Measurements from ENCODE around the gene PTPRH. TPM values are rescaled to one million over a fixed set of nuclear protein-coding genes. Genes with fewer than 3 reads are reported as not detected.

The PTPRH gene, protein sequence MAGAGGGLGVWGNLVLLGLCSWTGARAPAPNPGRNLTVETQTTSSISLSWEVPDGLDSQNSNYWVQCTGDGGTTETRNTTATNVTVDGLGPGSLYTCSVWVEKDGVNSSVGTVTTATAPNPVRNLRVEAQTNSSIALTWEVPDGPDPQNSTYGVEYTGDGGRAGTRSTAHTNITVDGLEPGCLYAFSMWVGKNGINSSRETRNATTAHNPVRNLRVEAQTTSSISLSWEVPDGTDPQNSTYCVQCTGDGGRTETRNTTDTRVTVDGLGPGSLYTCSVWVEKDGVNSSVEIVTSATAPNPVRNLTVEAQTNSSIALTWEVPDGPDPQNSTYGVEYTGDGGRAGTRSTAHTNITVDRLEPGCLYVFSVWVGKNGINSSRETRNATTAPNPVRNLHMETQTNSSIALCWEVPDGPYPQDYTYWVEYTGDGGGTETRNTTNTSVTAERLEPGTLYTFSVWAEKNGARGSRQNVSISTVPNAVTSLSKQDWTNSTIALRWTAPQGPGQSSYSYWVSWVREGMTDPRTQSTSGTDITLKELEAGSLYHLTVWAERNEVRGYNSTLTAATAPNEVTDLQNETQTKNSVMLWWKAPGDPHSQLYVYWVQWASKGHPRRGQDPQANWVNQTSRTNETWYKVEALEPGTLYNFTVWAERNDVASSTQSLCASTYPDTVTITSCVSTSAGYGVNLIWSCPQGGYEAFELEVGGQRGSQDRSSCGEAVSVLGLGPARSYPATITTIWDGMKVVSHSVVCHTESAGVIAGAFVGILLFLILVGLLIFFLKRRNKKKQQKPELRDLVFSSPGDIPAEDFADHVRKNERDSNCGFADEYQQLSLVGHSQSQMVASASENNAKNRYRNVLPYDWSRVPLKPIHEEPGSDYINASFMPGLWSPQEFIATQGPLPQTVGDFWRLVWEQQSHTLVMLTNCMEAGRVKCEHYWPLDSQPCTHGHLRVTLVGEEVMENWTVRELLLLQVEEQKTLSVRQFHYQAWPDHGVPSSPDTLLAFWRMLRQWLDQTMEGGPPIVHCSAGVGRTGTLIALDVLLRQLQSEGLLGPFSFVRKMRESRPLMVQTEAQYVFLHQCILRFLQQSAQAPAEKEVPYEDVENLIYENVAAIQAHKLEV
- total RNA-seq (2022) (34.6 and 43.2 TPM in 2 replicates), Bru-seq, nascent RNA (percentile 67 among the genes with signal in this experiment), BruChase-seq, experiment 1, labeled RNA remaining after a 6-hour chase (percentile 71 among the genes with signal in this experiment), BruChase-seq, experiment 2, labeled RNA remaining after a 2-hour chase (percentile 64 among the genes with signal in this experiment)
- long read RNA-seq, transcript PTPRH-202 (20 exons, 3,877 nt), result major isoform, 7 of 32 reads
- long read RNA-seq, partial matches to known transcripts, result 8 of 32 reads
- long read RNA-seq, other reads (novel, unspliced or antisense), result 17 of 32 reads

DNA sequence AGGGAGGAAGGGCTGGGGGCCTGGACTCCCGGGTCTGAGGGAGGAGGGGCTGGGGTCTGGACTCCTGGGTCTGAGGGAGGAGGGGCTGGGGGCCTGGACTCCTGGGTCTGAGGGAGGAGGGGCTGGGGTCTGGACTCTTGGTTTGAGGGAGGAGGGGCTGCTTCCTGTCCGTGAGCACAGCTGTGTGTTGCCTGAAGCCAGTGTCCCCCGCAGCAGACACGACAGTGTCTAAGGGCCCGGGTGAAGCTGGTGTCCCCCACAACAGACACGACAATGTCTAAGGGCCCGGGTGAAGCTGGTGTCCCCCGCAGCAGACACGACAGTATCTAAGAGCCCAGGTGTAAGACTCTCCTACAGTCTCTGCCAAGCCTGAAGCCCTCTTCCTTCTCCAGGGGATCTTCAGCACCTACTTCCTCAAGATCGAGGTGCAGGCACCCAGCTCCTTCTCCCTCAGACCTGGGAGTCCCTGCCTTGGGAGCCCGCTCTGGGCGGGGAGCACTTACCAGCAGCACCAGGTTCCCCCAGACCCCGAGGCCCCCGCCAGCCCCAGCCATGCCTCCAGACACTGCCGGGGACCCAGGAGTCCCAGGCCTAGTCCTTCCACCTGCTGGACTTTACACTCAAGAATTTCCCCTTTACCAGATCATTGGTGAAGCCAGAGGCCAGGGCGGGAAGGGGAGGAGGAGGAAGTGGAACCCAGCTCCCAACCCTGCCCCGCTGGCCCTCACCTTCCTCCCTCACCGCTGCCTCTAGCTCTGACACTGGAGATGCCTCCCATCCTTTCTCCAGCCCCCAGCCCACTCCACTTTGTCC lies at the start of gene PTPRH:
Gene PTPRH (minus strand): TSS at position 622 of the 813 bp plus-strand sequence. CDS start 68 bp downstream, at position 554.
- peak within 1 kb of the TSS; percentile 88 for H3K27ac Mint-ChIP-seq (ENCODE audit: unreplicated experiment)
- DNase-seq, result peak; percentile 80
- TF ChIP-seq, protein P1, sequence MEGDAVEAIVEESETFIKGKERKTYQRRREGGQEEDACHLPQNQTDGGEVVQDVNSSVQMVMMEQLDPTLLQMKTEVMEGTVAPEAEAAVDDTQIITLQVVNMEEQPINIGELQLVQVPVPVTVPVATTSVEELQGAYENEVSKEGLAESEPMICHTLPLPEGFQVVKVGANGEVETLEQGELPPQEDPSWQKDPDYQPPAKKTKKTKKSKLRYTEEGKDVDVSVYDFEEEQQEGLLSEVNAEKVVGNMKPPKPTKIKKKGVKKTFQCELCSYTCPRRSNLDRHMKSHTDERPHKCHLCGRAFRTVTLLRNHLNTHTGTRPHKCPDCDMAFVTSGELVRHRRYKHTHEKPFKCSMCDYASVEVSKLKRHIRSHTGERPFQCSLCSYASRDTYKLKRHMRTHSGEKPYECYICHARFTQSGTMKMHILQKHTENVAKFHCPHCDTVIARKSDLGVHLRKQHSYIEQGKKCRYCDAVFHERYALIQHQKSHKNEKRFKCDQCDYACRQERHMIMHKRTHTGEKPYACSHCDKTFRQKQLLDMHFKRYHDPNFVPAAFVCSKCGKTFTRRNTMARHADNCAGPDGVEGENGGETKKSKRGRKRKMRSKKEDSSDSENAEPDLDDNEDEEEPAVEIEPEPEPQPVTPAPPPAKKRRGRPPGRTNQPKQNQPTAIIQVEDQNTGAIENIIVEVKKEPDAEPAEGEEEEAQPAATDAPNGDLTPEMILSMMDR (IDR thresholded peaks at IDR 0.05; ENCODE audit: unreplicated experiment), result no peak
- H3K27me3 Mint-ChIP-seq (ENCODE audit: unreplicated experiment), result no peaks in the 10 kb centered on the region
- BruUV-seq (replicated peaks), result TSS peak; percentile 24
- H3K36me3 Mint-ChIP-seq (ENCODE audit: insufficient read depth, unreplicated experiment), result peaks cover 32% of the 10 kb centered on the region
- intact Hi-C loops (cut with micrococcal nuclease; ENCODE audit: unreplicated experiment), result no loop called here
- H3K9me3 Mint-ChIP-seq (ENCODE audit: low read depth, unreplicated experiment), result peaks cover 2% of the 10 kb centered on the region
- H3K4me3 Mint-ChIP-seq (ENCODE audit: low read depth, unreplicated experiment), result peak within 1 kb of the TSS; percentile 53
- CTCF ChIA-PET, result interaction anchor here (0.5 to 2.1 kb wide), 11 partner anchors 22 to 396 kb away, joined by 3 to 12 read pairs (median 4); partner anchors contain the start of genes DNAAF3, HSPBP1, PPP6R1 and SYT5
- peaks cover 33% of the 10 kb centered on the region for H3K4me1 Mint-ChIP-seq (ENCODE audit: low read depth, unreplicated experiment)

GRCh38 chr19:55258476-55258827 lies 49.2 kb upstream of the PTPRH start:
- BruUV-seq (replicated peaks), result no TSS peak
- Mint-ChIP-seq H3K9me3 (ENCODE audit: low read depth, unreplicated experiment) (no peaks in the 10 kb centered on the region), H3K4me1 (ENCODE audit: low read depth, unreplicated experiment) (peaks cover 32% of the 10 kb centered on the region), H3K4me3 (ENCODE audit: low read depth, unreplicated experiment) (peak overlapping the region; percentile 96), H3K27me3 (ENCODE audit: unreplicated experiment) (no peaks in the 10 kb centered on the region), H3K27ac (ENCODE audit: unreplicated experiment) (peak overlapping the region; percentile 92), H3K36me3 (ENCODE audit: insufficient read depth, unreplicated experiment) (peaks cover 41% of the 10 kb centered on the region)
- intact Hi-C loops (cut with micrococcal nuclease; ENCODE audit: unreplicated experiment), result loop anchor here (10.0 kb wide), 1 partner anchor 84 kb away; no protein-coding TSS in a partner anchor
- no peak for DNase-seq
- CTCF ChIA-PET, result interaction anchor here (0.8 to 1.8 kb wide), 4 partner anchors 42 to 126 kb away, joined by 3 to 6 read pairs (median 3); partner anchors contain the start of genes PTPRH and TMEM238
- TF ChIP-seq, protein P1 (IDR thresholded peaks at IDR 0.05; ENCODE audit: unreplicated experiment), result no peak

GRCh38 chr19:55257461-55258420 lies 48.4 kb upstream of the PTPRH start:
- BruUV-seq (replicated peaks), result no TSS peak
- CTCF ChIA-PET, result no interaction called here
- peak overlapping the region; percentile 92 for H3K27ac Mint-ChIP-seq (ENCODE audit: unreplicated experiment)
- TF ChIP-seq, protein P1 (IDR thresholded peaks at IDR 0.05; ENCODE audit: unreplicated experiment), result no peak
- no peak for DNase-seq
- peaks cover 38% of the 10 kb centered on the region for H3K36me3 Mint-ChIP-seq (ENCODE audit: insufficient read depth, unreplicated experiment)
- no peaks in the 10 kb centered on the region for H3K27me3 Mint-ChIP-seq (ENCODE audit: unreplicated experiment)
- peak overlapping the region; percentile 96 for H3K4me3 Mint-ChIP-seq (ENCODE audit: low read depth, unreplicated experiment)
- no peaks in the 10 kb centered on the region for H3K9me3 Mint-ChIP-seq (ENCODE audit: low read depth, unreplicated experiment)
- intact Hi-C loops (cut with micrococcal nuclease; ENCODE audit: unreplicated experiment), result loop anchor here (10.0 kb wide), 1 partner anchor 83 kb away; no protein-coding TSS in a partner anchor
- H3K4me1 Mint-ChIP-seq (ENCODE audit: low read depth, unreplicated experiment), result peaks cover 32% of the 10 kb centered on the region

Data from Calu3 (cell line).